Hematopoietic multipotent progenitor cell treated with erythropoietin and hydrocortisone succinate and interleukin-3 and kit ligand, for 17 days (in vitro differentiated cells): ENCODE measurements around the gene RHBDF2.

ENCODE experiments used
- DNase-seq: peaks from one replicate; pipeline ENCODE4 v3.0.0-alpha.2; 2015; ENCODE audit warnings: low spot score

The RHBDF2 gene

DNA sequence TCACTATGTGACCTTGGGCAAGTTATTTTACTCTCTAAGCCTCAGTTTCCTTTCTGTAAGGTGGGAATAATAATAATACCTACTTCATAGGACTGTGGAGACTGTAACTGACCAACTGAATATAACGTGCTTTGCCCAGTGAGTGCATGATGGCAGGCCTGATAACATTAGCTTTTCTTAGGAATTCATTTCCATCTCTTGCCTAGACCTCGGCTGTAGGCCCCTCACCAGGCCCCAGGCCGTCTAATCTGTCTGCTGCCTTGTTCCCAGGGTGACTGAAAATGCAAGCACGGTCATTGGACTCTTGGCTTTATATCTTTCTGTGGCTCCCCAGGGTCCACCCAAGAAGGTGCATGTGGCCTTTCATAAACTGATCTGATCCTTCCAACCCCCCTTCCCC lies 41.5 kb downstream of the RHBDF2 start:
- no peak for DNase-seq

DNA sequence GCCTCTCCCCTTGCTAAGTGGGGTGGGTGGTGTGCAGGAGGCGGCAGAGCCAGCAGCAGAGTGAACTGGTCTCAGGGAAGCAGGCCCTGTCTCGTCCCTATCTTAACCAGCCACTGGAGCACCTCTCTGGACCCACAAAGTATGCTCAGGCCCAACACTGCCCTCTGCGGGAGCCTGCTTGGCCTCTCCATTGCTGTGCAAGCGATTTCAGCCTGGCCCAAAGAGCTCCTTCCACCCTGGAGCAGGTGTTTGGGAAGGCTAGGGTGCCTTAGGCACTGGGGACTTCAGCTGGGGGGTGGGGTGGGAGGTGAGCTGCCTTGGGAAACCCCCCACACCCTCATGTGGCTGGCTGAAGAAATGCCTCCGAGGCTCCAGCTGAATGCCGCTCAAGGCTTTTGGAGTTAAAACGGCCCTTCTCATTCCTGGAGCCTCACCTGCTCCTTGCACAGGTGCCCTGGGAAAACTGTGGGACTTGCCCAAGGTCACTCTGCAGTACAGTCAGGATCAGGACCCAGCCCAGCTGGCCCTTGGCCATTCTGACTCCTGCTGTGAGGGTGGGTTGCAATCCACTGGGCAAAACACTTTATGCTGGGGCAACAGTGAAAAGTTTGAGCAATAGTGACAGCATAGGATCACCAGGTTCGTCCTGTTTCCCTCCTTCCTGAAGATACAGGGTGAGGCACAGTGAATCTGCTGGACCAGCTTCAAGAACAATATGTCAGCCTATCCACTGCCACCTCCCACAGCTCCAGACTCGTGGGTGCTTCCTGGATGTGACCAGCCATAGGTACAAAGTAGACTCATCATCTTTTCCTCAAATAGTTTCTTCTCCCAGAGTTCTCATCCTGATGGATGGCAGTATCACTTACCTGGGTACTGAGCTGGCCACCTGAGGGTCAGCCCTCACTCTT lies 42.4 kb downstream of the RHBDF2 start:
- peak; percentile 78 for DNase-seq

DNA sequence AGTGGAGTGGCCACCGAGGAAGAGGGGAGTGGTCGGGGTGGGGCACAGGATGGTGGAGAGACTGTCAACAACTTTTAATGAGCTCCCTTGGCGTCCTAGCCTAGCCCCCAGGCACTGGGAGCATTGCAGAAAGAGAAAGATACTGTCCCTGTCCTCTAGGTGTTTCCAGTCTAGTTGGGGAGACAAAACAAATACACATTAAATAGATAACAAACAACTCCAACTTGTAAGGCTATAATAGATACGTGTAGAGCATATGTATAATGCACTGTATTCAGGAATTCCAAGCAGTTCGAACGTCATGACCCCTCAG lies 47.8 kb downstream of the RHBDF2 start:
- no peak for DNase-seq

DNA sequence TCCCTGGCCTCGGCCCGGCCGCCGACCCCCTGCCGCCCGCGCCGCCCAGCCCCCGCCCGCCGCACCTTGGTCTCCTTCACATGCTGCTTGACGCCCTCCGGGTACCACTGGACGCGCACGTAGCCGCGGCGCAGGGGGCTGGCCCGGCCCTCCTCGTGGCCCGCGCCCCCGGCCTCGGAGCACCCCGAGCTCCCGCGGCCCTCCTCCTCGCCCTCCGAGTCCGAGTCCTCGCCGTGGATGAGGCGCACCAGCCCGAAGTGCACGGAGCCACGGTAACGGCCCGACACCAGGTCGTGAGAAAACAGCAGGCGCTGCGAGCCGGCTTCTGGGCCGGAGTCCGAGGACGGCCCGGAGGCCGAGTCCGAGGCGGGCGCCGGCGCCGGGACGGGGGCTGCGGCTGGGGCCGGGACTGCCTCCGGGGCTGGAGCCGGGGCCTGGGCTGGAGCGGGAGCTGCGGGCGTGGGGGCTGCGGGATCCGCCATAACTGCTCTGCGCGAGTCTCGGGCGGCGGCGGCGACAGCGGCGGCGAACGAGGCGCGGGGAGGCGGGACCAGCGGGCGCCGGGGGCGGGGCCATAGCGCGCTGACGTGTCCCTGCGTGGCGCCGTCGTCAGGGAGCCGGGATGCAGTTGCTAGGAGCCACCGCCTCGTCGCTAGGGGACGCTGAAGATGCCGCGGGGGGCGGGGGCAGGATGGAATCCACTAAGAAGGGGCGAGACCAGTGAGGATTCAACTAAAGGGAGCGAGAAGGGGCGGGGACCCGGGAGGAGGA lies 48.4 kb downstream of the RHBDF2 start, which contains the start of gene UBE2O:
UBE2O (minus strand) TSS at position 493 of the 771 bp plus-strand sequence; CDS start at position 482, 11 bp downstream.
- peak; percentile 92 for DNase-seq

DNA sequence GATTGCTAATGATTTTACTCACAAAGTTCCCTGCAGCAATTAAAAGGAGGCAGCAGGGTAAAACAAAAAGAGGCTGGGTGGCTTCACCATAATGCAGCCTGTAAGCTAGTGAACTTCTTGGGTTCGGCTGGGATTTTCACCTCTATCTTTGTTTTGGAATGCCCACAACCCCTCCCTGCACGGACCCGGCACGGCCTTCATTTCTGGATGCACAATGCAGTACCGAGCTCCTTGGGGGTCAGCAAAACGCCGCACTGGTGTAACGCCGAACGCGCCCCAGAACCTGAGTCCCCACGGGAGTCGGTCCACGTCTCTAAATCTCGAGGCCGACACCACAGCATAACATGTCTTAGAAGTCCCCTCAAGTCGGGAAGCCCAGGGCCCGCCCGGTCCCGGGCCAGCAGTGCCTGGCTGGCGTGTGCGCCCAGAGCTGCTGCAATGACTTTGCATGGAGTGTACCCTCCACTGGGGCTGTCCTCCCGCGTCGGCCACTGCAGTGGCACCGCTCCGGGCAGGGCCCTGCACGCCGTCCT lies 49.0 kb downstream of the RHBDF2 start:
- DNase-seq, result peak; percentile 62

DNA sequence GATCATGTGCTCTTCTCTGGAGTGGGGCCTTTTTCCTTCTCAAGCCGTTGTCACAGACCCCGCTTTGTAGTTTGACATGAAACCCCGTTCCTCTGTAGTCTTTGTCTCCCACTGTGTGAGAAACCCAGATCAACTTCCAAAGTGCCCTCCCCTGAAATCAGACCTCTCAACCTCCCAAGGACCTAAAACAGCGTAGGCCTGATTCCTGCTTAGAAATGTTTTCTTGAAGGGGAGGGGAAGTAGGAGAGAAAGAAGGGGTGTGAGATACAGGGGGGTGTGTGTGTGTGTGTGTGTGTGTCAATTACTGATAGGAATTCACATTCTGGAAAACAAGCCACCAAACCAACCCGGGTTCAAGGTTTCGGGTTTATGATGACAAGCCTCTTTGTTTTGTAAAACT lies 49.7 kb downstream of the RHBDF2 start:
- DNase-seq, result peak; percentile 71

DNA sequence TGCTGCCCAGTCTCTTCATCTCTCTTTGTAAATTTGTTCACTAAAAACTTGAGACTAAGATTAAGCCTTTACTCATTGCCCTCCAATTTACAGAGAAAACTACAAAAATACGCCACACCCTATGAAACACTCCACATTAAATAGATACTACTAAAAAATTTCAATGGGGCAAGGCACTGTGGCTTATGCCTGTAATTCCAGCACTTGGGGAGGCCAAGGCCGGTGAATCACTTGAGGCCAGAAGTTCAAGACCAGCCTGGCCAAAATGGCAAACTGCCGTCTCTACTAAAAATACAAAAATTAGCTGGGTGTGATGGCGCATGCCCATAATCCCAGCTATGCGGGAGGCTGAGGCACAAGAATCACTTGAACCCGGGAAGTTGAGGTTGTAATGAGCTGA lies 52.1 kb downstream of the RHBDF2 start:
- no peak for DNase-seq

DNA sequence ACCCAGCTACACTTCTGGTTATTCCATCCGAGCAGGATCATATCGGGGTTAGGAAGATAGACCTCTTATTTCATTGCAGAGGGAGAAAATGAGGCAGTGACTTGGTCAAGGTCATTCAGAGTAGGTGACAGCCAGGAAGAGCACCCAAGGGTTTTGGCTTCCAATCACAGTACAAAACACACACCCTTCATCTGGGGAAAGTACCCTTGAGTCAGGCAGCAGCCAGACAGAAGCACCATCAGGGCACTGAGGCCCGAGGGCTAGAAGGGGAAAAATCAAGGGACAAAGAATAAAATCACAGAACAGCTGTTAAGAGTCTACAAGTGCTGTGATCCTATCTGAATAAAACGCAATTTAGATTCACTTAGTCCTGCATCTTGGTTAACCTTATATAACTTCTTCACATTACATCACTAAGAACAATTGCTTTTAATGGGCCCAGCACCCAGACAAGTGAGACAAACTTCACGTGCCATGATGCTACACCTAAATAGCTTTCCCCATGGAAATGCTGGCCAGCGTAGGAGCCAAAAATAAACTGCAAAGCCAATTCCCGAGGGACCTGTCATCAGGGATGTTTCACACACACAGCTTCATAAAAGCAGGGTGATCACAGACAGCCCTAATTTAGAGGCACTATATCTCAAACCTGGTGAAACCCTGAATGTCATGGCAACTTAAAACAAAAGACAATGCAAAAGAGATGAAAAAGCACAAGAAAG lies 53.1 kb downstream of the RHBDF2 start:
- DNase-seq, result peak; percentile 20

DNA sequence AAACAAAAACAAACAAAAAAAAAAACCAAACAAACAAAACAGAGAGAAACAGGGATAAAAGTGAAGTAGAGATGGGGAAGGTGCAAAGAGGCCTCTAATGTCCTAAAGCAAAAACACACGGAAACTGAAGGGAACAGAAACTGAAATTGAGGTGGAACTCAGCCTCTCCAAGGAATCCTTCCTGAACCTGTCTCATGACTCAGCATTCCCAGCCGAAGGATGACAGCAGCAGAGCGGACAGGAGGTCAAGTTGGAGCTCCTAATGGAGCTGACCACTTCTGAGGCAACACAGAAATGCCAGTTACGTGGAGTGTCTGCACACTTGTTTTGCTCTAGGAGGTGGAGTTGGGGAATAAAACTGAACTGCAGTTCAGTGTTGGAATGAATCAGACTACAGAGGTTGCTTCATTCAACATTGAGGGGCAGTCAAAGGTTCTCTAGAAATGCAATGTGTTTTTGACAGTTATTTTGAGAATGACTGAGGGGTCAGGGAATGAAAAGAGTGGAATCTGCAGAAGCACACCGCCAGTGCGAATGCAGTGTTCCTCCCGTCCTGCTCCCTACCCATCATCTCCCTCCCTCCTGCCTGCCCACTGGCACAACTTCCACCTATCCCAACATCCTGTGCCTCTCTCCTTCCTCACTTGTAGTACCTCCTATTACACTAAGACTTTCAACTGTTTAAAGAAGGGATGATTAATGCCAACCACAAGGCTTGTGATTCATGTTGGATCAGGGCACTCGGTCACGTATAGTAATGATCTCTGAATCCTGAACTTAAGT lies 54.6 kb downstream of the RHBDF2 start:
- peak; percentile 41 for DNase-seq

DNA sequence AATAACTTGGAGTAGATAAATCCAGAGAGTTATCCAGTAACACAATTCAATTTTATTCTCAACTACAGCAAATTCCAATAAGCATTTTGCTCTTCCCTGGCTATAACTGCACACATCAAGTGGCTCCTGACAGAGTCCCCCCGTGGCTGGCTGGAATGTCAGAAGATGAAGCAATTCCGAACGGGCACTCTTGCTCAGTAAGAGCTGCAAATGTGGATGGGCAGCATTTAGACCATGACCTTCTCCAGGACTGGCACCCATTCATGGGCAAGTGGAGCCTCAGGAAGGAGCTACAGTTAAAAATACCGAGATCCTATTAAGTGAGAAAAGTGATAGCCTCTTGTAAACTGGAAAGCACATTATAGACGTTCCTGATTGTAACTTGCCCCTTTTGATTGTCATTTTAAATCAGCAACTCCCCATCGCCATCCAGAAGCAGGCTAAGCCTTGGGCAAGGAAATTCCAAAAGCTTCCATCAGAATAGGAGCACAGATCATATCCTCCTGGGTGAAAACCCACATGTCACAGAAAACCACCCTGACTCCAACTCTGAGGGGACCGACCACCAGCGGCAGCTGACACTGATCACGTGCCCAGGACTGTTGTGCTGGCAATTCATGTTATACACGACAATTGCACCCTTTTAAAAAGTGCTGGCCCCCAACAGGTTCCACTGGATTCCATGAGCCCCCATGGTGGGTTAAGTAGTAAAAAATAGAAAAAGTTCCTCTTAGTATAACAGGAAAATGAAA lies 55.4 kb downstream of the RHBDF2 start:
- no peak for DNase-seq

DNA sequence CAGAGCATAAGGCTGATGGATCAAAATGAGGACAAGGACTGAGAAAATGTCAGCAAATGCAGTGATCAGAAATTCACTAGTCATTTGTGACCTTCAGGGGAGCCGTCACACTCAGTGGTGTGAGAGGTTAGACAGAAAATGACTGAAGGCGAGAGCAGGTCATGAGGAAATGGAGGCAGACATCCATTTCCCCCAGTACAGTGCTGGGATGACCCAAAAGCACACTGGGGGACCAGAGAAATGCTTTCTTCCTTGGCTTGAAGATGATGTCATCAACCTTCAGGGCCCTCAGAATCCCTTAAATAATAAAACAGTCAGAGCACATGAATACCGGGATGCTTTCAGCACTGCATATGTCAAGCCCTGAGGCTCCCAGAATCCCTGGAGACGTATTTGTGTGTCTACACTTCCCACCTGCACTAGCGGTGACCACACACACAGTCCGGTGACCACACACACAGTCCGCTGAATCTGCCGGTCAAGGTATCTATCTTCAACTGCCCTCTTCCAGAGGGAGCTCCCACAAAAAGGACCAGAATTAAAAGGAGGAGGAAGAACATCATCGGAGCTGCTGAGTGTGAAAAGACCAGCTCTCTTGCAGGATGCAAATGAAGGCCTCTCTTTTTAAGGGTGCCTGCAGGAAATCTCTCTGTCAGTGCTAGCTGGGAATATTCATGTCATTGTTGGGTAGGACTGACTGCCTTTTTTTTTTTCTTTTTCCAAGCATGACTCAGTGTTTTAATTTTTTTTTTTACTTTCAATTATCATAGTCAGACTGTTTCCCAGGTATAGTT lies 56.5 kb downstream of the RHBDF2 start:
- peak; percentile 23 for DNase-seq

DNA sequence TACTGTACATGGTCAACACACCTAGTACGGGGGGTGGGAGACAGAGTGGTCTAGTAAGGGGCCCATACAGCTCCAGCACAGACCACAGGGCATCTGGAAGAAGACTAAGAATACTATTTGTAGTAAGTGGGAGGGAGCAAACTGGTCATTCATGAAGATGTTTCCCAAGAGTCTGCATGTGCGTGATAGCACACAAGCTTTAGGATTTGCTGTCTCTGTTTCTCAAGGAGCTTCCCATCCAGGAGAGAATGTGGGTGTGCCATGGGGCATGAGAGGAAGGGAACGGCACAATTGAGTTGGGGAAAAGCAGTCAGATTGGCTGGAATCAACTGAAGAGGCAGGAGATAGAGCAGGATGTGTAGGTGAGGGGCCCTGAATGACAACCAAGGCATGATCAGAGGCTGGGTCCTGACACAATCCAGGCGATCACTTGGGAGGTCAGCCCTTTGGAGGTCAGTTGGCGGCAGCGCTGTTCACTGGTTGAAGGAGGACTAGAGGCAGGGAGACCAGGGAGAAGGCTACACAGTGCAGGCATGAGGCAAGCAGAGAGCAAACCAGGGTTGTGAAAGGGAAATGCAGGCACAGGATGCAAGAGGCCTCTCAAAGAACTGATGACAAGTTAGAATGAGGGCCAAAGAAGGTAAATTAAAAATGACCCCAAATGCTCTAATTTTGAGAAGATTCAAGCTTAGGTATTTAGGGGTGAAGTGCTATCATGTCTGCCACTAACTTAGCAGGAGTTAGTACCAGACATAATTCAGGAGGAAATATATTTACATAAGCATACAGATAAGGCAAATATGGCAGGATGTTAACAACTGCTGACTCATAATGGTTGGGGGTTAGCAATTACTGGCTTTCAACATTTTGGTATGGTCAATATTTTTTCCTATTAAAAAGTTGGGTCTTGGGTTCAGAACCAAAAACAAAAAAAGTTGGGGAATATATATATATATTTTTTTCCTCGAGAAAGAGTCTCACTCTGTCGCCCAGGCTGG lies 58.6 kb downstream of the RHBDF2 start:
- peak; percentile 19 for DNase-seq

DNA sequence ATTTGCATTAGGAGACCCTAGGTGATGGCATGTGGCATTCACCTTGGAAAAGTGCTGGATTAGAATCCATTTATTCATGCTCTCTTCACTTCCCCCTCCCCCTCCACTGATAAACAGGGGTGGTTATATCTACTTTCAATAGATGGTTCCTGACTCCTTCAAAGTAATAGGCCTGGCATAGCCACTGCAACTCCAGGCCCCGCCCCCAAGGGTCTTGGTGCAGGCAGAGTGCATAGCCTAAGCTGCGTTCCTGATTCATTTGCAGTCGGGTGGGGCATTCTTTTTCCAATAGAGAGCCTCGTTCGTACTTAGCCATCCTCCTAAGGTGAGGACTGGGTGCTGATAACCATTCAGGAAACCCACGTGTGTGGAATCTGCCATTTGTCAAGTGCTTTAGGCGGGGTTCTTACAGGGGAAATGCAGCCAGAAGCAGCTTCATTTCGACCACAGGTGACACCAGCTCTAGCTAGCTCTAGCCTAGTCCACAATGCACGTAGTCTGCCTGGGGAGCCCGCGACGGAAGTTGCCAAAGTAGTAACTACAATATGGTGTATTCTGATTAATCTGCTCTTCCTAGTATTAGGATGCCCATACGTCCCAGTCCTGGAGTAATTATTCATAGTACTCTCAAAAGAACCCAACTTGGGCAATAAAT lies 59.4 kb downstream of the RHBDF2 start:
- peak; percentile 39 for DNase-seq

DNA sequence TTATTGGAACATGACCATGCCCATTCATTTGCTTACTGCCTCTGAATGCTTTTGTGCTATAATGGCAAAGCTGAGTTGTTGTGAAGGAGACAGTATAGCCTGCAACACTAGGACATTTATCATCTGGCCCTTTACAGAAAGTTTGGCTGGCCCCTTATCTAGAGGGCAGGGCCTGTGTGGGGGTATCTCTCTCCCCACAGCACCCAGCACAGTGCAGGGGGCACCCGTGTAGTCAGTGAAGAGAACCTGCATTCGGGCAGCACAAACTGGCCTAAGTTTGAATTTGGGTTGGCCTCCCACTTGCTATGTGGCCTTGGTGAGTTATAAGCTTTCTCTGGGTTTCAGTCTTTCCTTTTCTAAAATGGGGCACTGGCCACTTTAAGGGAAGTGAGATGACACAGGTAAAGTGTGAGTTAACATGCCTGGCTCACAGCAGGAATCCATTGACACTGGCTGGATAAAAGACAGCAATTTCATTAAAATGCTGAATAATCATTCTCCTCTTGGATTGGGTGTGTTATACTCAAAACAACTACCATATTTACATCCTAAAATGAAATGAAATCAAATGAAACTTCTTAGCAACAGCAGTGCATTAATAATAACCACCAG lies 60.4 kb downstream of the RHBDF2 start:
- peak; percentile 53 for DNase-seq

DNA sequence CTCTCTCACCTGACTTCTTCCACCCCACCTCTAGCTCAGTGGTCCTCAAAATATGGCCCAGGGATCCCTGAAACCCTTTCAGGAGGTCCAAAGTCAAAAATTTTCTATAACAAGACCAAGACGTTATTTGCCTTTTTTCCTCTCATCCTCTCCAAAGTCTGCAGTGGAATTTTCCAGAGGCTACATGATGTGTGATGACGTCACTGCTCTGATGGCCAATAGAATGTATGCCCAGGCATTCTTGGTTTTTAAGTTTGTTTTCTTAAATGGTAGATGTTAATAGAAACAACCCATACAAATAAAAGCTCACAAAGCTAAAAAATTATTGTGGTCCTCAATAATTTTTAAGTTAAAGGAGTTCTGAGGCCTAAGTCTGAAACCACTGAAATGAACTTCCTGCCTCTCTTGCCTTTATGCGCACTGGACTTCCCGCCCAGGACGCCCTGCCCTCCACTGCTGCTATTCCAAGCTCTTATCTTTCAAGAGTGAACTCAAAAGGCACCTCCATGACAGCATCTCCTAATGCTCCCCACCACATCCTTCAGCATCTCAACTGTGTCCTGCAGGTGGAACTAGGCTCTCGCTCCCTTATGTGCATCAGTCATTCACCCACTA lies 61.8 kb downstream of the RHBDF2 start:
- peak; percentile 13 for DNase-seq

DNA sequence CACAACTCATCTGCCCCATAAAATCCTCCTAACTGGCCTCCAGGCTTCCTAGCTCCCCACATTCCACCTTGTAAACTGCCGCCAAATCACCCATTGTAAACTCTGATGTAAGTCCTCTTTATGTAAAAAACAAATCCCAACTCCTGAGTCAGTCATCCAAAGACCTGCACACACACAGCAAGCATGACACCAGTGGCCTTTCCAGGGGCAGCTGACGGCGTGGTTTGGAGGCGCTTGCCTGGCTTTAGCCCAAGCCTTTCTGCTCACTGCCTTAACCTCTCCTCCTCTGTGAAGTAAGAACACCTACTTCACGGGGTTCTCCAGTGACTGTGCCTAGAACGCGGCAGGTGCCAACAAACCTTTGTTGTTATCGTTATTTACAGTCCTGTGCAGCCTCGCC lies 62.3 kb downstream of the RHBDF2 start:
- DNase-seq, result no peak
